Measurements from ENCODE around the gene RASIP1.
A peak's percentile ranks its signal among the peaks of the same experiment; 100 is the strongest.
"Not testable (repeated sequence)": the region's sequence is repeated elsewhere in the genome, so short reads cannot be mapped to it uniquely, and the experiment has no call there.

Gene RASIP1

GRCh38 chr19:48705431-48705830 is 35.0 kb downstream of the RASIP1 start:
- no peak for DNase-seq (ENCODE audit: low read depth)

- no peak for DNase-seq (ENCODE audit: low read depth)
Measured at GRCh38 chr19:48703316-48703715, 37.1 kb downstream of the RASIP1 start.

- no peak for DNase-seq (ENCODE audit: low read depth)
Measured at GRCh38 chr19:48702701-48703100, 37.7 kb downstream of the RASIP1 start.

- DNase-seq (ENCODE audit: low read depth) = no peak
Measured at GRCh38 chr19:48698046-48698445, 42.4 kb downstream of the RASIP1 start.

GRCh38 chr19:48696353-48697010 is 43.9 kb downstream of the RASIP1 start:
- no peak for DNase-seq (ENCODE audit: low read depth)

- no peak for DNase-seq (ENCODE audit: low read depth)
Measured at GRCh38 chr19:48695743-48696352, 44.6 kb downstream of the RASIP1 start, which contains the start of gene FUT2. Gene FUT2, plus strand, starts transcription at chr19:48695971. Its CDS starts 6,986 bp downstream, at chr19:48702957.

- DNase-seq (ENCODE audit: low read depth) = not testable (repeated sequence)
Measured at GRCh38 chr19:48693629-48694028, 46.8 kb downstream of the RASIP1 start.

- DNase-seq (ENCODE audit: low read depth) = no peak
Measured at GRCh38 chr19:48689449-48689848, 51.0 kb downstream of the RASIP1 start.

GRCh38 chr19:48687776-48688175 is 52.6 kb downstream of the RASIP1 start:
- no peak for DNase-seq (ENCODE audit: low read depth)

- not testable (repeated sequence) for DNase-seq (ENCODE audit: low read depth)
Measured at GRCh38 chr19:48686637-48687036, 53.8 kb downstream of the RASIP1 start.

GRCh38 chr19:48686088-48686487 is 54.3 kb downstream of the RASIP1 start:
- DNase-seq (ENCODE audit: low read depth) = no peak

- DNase-seq (ENCODE audit: low read depth) = no peak
Measured at GRCh38 chr19:48685583-48685982, 54.8 kb downstream of the RASIP1 start.

- peak; percentile 13 for DNase-seq (ENCODE audit: low read depth)
Measured at GRCh38 chr19:48683349-48683748, 57.1 kb downstream of the RASIP1 start.

GRCh38 chr19:48681127-48681470 is 59.3 kb downstream of the RASIP1 start:
- no peak for DNase-seq (ENCODE audit: low read depth)

- no peak for DNase-seq (ENCODE audit: low read depth)
Measured at GRCh38 chr19:48680436-48681126, 59.8 kb downstream of the RASIP1 start.

GRCh38 chr19:48680006-48680405 is 60.4 kb downstream of the RASIP1 start:
- not testable (repeated sequence) for DNase-seq (ENCODE audit: low read depth)

GRCh38 chr19:48678201-48678600 is 62.2 kb downstream of the RASIP1 start:
- no peak for DNase-seq (ENCODE audit: low read depth)

- DNase-seq (ENCODE audit: low read depth) = no peak
Measured at GRCh38 chr19:48676887-48677286, 63.5 kb downstream of the RASIP1 start.

GRCh38 chr19:48676487-48676886 is 63.9 kb downstream of the RASIP1 start:
- no peak for DNase-seq (ENCODE audit: low read depth)

GRCh38 chr19:48674921-48675824 is 65.2 kb downstream of the RASIP1 start:
- peak; percentile 65 for DNase-seq (ENCODE audit: low read depth)

GRCh38 chr19:48674216-48674809 is 66.1 kb downstream of the RASIP1 start:
- no peak for DNase-seq (ENCODE audit: low read depth)

All from activated T-cell treated with anti-CD3 and anti-CD28 coated beads for 48 hours (primary cell).